Measurements from ENCODE around the gene PRDM16.

DNA sequence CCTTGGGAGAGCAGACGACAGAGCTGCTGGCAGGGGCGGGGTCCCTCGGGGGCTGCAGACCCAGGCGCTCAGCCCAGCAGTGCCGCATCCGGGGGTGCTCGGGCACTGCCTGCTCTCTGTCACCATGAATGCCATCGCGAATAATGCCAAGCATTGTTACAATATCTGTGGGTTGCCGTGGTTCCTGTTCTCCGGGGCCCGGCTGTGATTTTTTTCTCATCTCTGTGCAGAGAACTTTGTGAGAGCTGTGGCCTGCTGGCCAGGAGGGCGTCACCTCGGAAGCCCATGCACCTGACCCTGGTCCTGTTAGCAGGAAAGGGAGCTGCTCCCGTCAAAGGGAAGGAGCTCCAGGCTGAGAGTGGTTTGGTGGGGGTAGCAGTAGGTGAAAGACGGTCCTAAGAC is 70.4 kb downstream of the PRDM16 start:
- no peak for TF ChIP-seq CTCF (IDR thresholded peaks at IDR 0.05)
- no peak for TF ChIP-seq POLR2AphosphoS5 (IDR thresholded peaks at IDR 0.05)
- no peak for TF ChIP-seq POLR2A (IDR thresholded peaks at IDR 0.05)
